BJ (cell line): Measurements from ENCODE around the gene LDLRAD3. TPM values are rescaled to one million over a fixed set of nuclear protein-coding genes. Genes with fewer than 3 reads are reported as not detected.

Source experiments
- CTCF ChIA-PET: fragments of 350-600 bp; formaldehyde crosslinking; extraction: SDS; loops from one replicate; lab custom pipeline; 2021; ENCODE audit warnings: antibody characterized with exemption, inconsistent platforms; lab: Yijun Ruan, JAX
- POLR2A ChIA-PET: fragments of 300-600 bp; sonication (Branson Sonifier 250); formaldehyde crosslinking; extraction: SDS; loops from one replicate; lab custom pipeline; 2021; ENCODE audit warnings: antibody characterized with exemption; lab: Charles Lee
- DNase-seq: peaks from one replicate; pipeline ENCODE4 v3.0.0-alpha.2; 2011; ENCODE audit warnings: low read depth
- H3K27me3 ChIP-seq: 2 replicates; pipeline ENCODE4 v1.6.0; 2011; ENCODE audit warnings: low read length; ENCODE audit not compliant: control insufficient read depth, insufficient read depth
- H3K36me3 ChIP-seq: 2 replicates; pipeline ENCODE4 v1.5.1; 2011; ENCODE audit warnings: low read length; ENCODE audit not compliant: control insufficient read depth, insufficient read depth
- H3K4me3 ChIP-seq: 2 replicates; pipeline ENCODE4 v1.5.1; 2011; ENCODE audit warnings: low read depth, mild to moderate bottlenecking, control low read depth, low read length
- polyA plus RNA-seq: library from polyadenylated mRNA; depleted of rRNA; stranded (reverse); fragments of >200 nt; gene quantifications from 2 replicates; pipeline ENCODE4 v1.2.3, GENCODE V29; 2011
- TF ChIP-seq, protein P1 (sequence below): IDR thresholded peaks from 2 replicates; pipeline ENCODE4 v1.5.1; 2011; ENCODE audit warnings: low read depth, mild to moderate bottlenecking, control low read depth, inconsistent platforms, low read length, moderate library complexity; ENCODE audit not compliant: insufficient read depth

LDLRAD3 gene
- polyA plus RNA-seq, 1 experiment: 3.5 TPM

GRCh38 chr11:35932681-35933319 is 11.1 kb upstream of the LDLRAD3 start:
- Histone ChIP-seq H3K4me3 (no peak overlapping the region), H3K27me3 (no peaks in the 10 kb centered on the region; the same call in 1 of the 2 replicates), H3K36me3 (no peaks in the 10 kb centered on the region)
- TF ChIP-seq, protein P1, sequence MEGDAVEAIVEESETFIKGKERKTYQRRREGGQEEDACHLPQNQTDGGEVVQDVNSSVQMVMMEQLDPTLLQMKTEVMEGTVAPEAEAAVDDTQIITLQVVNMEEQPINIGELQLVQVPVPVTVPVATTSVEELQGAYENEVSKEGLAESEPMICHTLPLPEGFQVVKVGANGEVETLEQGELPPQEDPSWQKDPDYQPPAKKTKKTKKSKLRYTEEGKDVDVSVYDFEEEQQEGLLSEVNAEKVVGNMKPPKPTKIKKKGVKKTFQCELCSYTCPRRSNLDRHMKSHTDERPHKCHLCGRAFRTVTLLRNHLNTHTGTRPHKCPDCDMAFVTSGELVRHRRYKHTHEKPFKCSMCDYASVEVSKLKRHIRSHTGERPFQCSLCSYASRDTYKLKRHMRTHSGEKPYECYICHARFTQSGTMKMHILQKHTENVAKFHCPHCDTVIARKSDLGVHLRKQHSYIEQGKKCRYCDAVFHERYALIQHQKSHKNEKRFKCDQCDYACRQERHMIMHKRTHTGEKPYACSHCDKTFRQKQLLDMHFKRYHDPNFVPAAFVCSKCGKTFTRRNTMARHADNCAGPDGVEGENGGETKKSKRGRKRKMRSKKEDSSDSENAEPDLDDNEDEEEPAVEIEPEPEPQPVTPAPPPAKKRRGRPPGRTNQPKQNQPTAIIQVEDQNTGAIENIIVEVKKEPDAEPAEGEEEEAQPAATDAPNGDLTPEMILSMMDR: no peak
- DNase-seq: no peak
- CTCF ChIA-PET: interaction anchor here (0.8 kb wide), 1 partner anchor 331 kb away, joined by 4 read pairs; no protein-coding TSS in a partner anchor
- POLR2A ChIA-PET: no interaction called here

- no peak for DNase-seq
- no peaks in the 10 kb centered on the region for H3K36me3 ChIP-seq
- H3K4me3 ChIP-seq: no peak overlapping the region
- POLR2A ChIA-PET: no interaction called here
- CTCF ChIA-PET: interaction anchor here (0.8 to 1.0 kb wide), 2 partner anchors 9 to 331 kb away, joined by 3 to 4 read pairs; no protein-coding TSS in a partner anchor
- TF ChIP-seq, protein P1: no peak
- no peaks in the 10 kb centered on the region; the same call in 1 of the 2 replicates for H3K27me3 ChIP-seq
These were observed 10.5 kb upstream of the LDLRAD3 start for GRCh38 chr11:35933320-35933871.

- ChIA-PET POLR2A (no interaction called here), CTCF (interaction anchor here (1.0 kb wide), 1 partner anchor 10 kb away, joined by 3 read pairs; no protein-coding TSS in a partner anchor)
- DNase-seq: no peak
- Histone ChIP-seq H3K4me3 (no peak overlapping the region), H3K36me3 (no peaks in the 10 kb centered on the region), H3K27me3 (no peaks in the 10 kb centered on the region; the same call in 1 of the 2 replicates)
- TF ChIP-seq, protein P1: no peak
These were observed 9.6 kb upstream of the LDLRAD3 start for GRCh38 chr11:35934271-35934670.

DNA sequence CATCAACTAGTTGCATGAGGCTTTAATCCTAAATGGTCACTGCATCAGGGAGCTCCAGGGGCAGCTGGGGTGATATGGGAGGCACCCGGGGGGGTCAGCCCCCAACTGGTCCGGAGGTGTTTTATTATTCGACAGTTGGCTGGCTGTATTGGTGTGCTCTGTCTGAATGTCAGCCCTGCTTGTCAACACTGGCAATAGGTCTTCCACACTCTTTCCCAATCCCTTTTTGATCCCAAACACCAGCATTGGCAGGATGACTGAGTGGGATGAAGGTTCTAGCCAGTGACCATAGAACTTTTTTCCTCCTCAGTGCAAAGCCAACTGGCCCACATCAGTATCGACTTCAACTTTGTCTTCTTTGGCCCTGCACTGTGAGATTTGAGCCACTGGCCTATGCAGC is 8.9 kb upstream of the LDLRAD3 start:
- Histone ChIP-seq H3K4me3 (no peak overlapping the region), H3K27me3 (peaks cover 2% of the 10 kb centered on the region; the same call in 1 of the 2 replicates), H3K36me3 (no peaks in the 10 kb centered on the region)
- ChIA-PET POLR2A (no interaction called here), CTCF (no interaction called here)
- TF ChIP-seq, protein P1: no peak
- DNase-seq: no peak

- H3K4me3 ChIP-seq: no peak overlapping the region
- H3K36me3 ChIP-seq: no peaks in the 10 kb centered on the region
- no peak for DNase-seq
- ChIA-PET POLR2A (interaction anchor here (0.6 kb wide), 1 partner anchor 395 kb away, joined by 4 read pairs; no protein-coding TSS in a partner anchor), CTCF (interaction anchor here (0.6 to 1.1 kb wide), 2 partner anchors 18 to 57 kb away, joined by 3 read pairs; no protein-coding TSS in a partner anchor)
- TF ChIP-seq, protein P1: no peak
- H3K27me3 ChIP-seq: peaks cover 2% of the 10 kb centered on the region; the same call in 1 of the 2 replicates
These were observed 8.5 kb upstream of the LDLRAD3 start for GRCh38 chr11:35935390-35935789.
